HG02970 (cell line): Measurements from ENCODE around the gene SRGAP1.
"Not testable (repeated sequence)": the region's sequence is repeated elsewhere in the genome, so short reads cannot be mapped to it uniquely, and the experiment has no call there.

ENCODE experiments used
- ATAC-seq: cut with Tn5 transposase; IDR thresholded peaks from one replicate; pipeline ENCODE4 v1.9.1; 2021; ENCODE audit warnings: mild to moderate bottlenecking, moderate library complexity, moderate number of reproducible peaks; ENCODE audit not compliant: unreplicated experiment, low FRiP score

Gene SRGAP1

GRCh38 chr12:64177001-64177400 lies 332.5 kb downstream of the SRGAP1 start:
- ATAC-seq, result no peak

GRCh38 chr12:64178122-64178521 lies 333.6 kb downstream of the SRGAP1 start:
- ATAC-seq, result no peak

- ATAC-seq, result no peak
These were observed 336.5 kb downstream of the SRGAP1 start for GRCh38 chr12:64180951-64181350.

- no peak for ATAC-seq
These were observed 337.2 kb downstream of the SRGAP1 start for GRCh38 chr12:64181430-64182291.

GRCh38 chr12:64184216-64184615 lies 339.7 kb downstream of the SRGAP1 start:
- ATAC-seq, result no peak

- peak; percentile 73 for ATAC-seq
These were observed 342.3 kb downstream of the SRGAP1 start for GRCh38 chr12:64186789-64187188.

- ATAC-seq, result no peak
These were observed 342.9 kb downstream of the SRGAP1 start for GRCh38 chr12:64187370-64187769.

GRCh38 chr12:64187794-64188193 lies 343.3 kb downstream of the SRGAP1 start:
- ATAC-seq, result no peak

GRCh38 chr12:64189530-64189929 lies 345.0 kb downstream of the SRGAP1 start:
- ATAC-seq, result no peak

- no peak for ATAC-seq
These were observed 345.6 kb downstream of the SRGAP1 start for GRCh38 chr12:64190140-64190539.

- ATAC-seq, result no peak
These were observed 348.3 kb downstream of the SRGAP1 start for GRCh38 chr12:64192644-64193444.

GRCh38 chr12:64193931-64194330 lies 349.4 kb downstream of the SRGAP1 start:
- ATAC-seq, result no peak

GRCh38 chr12:64194333-64195149 lies 350.0 kb downstream of the SRGAP1 start:
- ATAC-seq, result no peak

- not testable (repeated sequence) for ATAC-seq
These were observed 351.3 kb downstream of the SRGAP1 start for GRCh38 chr12:64195841-64196240.

- ATAC-seq, result no peak
These were observed 358.5 kb downstream of the SRGAP1 start for GRCh38 chr12:64203036-64203435.

- ATAC-seq, result no peak
These were observed 359.3 kb downstream of the SRGAP1 start for GRCh38 chr12:64203775-64204174.

GRCh38 chr12:64205542-64205941 lies 361.0 kb downstream of the SRGAP1 start:
- ATAC-seq, result no peak

- no peak for ATAC-seq
These were observed 363.0 kb downstream of the SRGAP1 start for GRCh38 chr12:64207453-64207852.
